Fibroblast of pulmonary artery (primary cell): ENCODE results near the gene DTX2.
"Not testable (repeated sequence)": the region's sequence is repeated elsewhere in the genome, so short reads cannot be mapped to it uniquely, and the experiment has no call there.

Source experiments
- DNase-seq: peaks from one replicate; pipeline ENCODE4 v3.0.0-alpha.2; 2010; ENCODE audit warnings: low read depth
- H3K4me3 ChIP-seq: replicated peaks from 2 replicates; pipeline ENCODE4 v1.5.1; 2011; ENCODE audit warnings: low read depth, mild to moderate bottlenecking, control low read depth, low read length, moderate library complexity
- TF ChIP-seq, protein P1 (sequence below): IDR thresholded peaks from 2 replicates; pipeline ENCODE4 v1.5.1; 2011; ENCODE audit warnings: mild to moderate bottlenecking, control low read depth, low read length, inconsistent platforms; ENCODE audit errors: missing control alignments

DTX2 gene

DNA sequence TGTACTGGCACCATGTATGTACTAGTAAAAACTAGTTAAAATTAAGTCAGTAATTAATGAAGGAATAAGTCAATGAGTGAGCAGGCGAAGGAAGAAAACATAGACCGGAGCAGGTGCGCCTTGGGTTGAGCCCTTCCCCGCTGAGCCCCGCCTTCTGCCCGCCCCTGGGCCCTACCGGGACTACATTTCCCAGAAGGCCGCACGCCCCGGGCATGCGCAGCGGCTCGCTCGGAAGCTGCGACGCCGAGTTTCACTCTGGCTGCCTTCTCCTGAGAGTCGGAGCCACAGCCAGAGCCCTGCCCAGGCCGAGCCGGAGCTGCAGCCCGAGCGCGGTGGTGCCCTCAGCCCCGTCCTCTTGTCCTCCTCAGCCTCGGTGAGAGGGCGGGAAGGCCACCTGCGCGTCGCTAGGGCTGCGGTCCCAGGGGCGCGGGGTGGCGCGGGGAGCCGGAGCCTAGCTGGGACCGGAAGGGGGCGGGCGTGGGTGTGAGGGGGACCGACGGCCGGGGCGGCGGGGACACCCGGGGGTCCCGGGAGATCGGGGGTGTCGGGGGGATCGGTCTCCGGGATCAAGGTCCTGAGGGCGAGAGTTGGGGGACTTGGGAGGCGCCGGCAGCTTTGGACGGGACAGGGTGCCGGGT, at the start of gene DTX2:
DTX2 (plus strand) TSS at position 246 of the 638 bp plus-strand sequence. CDS start 18,801 bp downstream, outside the sequence.
- not testable (repeated sequence) for DNase-seq
- peak within 1 kb of the TSS; percentile 50 for H3K4me3 ChIP-seq

DNA sequence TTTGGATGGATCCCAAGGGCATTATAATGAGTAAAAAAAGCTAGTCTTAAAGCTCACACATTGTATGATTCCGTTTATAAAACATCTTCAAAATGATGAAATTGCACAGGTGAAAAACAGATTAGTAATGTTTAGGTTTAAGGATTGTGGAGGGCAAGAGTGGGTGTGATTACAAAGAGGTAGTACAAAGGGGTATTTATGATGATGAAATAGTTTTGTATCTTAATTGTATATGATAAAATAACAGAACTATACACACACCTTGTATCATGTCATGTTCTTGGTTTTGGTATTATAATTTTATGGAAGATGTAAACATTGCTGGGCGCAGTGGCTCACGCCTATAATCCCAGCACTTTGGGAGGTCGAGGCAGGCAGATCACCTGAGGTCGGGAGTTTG, 49.3 kb upstream of the DTX2 start:
- TF ChIP-seq, protein P1, sequence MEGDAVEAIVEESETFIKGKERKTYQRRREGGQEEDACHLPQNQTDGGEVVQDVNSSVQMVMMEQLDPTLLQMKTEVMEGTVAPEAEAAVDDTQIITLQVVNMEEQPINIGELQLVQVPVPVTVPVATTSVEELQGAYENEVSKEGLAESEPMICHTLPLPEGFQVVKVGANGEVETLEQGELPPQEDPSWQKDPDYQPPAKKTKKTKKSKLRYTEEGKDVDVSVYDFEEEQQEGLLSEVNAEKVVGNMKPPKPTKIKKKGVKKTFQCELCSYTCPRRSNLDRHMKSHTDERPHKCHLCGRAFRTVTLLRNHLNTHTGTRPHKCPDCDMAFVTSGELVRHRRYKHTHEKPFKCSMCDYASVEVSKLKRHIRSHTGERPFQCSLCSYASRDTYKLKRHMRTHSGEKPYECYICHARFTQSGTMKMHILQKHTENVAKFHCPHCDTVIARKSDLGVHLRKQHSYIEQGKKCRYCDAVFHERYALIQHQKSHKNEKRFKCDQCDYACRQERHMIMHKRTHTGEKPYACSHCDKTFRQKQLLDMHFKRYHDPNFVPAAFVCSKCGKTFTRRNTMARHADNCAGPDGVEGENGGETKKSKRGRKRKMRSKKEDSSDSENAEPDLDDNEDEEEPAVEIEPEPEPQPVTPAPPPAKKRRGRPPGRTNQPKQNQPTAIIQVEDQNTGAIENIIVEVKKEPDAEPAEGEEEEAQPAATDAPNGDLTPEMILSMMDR: no peak
- no peak overlapping the region for H3K4me3 ChIP-seq
- no peak for DNase-seq

DNA sequence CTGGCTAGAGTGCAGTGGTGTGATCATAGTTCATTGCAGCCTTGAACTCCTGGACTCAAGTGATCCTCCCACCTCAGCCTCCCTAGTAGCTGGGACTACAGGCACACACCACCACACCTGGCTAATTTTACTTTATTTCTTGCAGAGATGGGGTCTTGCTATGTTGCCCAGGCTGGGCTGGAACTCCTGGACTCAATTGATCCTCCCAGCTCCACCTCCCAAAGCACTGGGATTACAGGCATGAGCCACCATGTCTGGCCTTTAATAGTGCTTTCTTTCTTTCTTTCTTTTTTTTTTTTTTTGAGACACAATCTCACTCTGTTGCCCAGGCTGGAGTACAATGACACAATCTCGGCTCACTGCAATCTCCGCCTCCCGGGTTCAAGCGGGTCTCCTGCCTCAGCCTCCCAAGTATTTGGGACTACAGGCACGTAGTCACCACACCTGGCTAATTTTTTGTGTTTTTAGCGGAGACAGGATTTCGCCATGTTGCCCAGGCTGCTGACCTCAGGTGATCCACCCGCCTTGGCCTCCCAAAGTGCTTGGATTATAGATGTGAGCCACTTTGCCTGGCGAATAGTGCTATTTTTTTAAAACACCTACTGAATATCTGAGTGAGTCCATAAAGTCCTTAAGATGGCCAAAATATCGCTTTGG, 43.7 kb upstream of the DTX2 start:
- not testable (repeated sequence) for H3K4me3 ChIP-seq

DNA sequence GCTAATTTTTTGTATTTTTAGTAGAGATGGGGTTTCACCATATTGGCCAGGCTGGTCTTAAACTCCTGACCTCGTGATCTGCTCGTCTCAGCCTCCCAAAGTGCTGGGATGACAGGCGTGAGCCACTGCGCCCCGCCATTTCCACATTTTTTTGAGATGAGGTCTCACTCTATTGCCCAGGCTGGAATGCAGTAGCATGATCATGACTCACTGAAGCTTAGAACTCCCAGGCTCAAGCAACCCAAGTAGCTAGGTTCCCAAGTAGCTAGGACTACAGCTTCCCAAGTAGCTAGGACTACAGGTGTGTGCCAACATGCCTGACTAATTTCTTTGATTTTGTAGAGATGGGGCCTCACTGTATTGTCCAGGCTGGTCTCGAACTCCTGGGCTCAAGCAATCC, 40.4 kb upstream of the DTX2 start:
- not testable (repeated sequence) for H3K4me3 ChIP-seq
- DNase-seq: peak; percentile 94

More for the DNA sequence above, 43.7 kb upstream of the DTX2 start:
- DNase-seq: not testable (repeated sequence)

DNA sequence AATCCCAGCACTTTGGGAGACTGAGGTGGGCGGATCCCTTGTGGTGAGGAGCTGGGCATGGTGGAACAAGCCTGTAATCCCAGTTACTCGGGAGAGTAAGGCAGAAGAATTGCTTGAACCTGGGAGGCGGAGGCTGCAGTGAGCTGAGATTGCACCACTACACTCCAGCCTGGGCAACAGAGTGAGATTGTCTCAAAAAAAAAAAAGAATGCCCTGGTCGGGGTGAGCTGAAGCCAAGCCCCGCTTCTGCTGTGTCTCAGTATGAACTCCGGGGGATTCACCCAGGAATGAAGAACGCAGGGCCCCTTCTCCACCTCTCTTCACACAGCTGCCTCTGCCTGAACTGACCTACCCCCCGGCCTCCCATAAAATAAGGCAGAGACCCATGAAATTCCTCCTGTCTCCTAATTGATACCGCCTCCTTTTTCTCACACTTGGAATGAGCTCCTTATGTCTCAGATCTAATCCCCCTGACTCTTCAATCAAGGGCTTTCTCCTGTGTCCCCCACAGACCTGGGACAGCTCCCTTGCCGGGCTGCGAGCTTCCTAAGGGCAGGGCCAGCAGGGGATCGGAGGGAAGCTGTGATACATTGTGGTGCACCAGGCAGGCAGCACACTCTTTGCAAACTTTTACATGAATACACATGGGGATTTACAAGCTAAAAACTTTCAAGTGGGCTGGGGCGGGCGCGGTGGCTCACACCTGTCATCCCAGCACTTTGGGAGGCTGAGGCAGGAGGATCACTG, 37.7 kb upstream of the DTX2 start:
- TF ChIP-seq, protein P1: no peak
- no peak overlapping the region for H3K4me3 ChIP-seq
- DNase-seq: peak; percentile 13

DNA sequence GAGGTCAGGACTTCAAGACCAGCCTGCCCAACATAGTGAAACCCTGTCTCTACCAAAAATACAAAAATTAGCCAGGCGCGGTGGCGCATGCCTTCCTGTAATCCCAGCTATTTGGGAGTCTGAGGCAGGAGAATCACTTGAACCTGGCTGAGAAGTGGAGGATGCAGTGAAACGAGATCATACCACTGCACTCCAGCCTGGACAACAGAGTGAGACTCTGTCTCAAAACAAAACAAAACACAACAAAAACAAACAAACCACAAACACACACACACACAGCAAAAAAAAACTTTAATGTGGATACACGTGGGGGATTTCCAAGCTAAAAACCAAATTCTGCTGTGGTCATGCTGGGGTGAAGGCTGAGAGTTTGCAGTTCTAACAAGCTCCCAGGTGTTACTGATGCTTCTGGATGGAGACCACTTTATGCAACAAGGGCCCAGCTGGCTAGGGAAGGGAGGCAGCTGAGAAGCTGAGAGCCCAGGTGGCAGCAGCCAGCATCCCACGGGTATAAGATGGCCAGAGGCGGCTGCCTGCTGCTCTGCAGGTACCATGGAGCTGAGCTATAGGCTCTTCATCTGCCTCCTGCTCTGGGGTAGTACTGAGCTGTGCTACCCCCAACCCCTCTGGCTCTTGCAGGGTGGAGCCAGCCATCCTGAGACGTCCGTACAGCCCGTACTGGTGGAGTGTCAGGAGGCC, 36.9 kb upstream of the DTX2 start, which contains the start of gene ZP3:
ZP3 (plus strand) TSS at position 538 of the 699 bp plus-strand sequence; CDS start at position 553, 15 bp downstream.
- no peak for DNase-seq
- TF ChIP-seq, protein P1: no peak
- H3K4me3 ChIP-seq: no peak within 1 kb of the TSS

DNA sequence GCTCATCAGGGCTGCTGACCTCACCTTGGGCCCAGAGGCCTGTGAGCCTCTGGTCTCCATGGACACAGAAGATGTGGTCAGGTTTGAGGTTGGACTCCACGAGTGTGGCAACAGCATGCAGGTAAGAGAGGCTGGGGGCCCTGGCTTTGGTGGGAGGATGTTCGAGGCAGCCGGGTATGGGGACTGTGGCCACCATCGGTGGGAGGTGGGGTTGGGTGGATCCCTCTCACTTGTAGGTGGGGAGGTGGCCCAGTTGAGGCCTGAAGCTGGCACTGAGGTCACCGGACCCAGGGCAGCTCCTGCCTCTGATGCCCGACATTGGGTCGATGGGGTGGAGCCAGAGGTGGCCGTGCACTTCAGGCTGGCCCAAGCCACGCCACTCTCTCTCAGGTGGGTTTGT, 36.4 kb upstream of the DTX2 start:
- TF ChIP-seq, protein P1: no peak
- H3K4me3 ChIP-seq: no peak overlapping the region
- DNase-seq: no peak

DNA sequence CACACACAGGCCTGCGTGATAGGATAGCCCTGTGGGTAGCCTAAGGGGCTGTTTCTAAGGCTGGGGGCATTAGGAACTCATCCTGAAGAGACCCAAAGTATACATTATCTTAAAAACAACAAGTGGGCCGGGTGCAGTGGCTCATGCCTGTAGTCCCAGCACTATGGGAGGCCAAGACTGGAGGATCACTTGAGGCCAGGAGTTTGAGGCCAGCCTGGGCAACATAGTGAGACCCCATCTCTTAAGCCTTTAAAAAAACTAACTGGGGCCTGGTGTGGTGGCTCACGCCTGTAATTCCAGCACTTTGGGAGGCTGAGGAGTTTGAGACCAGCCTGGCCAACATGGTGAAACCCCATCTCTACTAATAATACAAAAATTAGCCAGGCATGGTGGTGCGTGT, 36.0 kb upstream of the DTX2 start:
- DNase-seq, H3K4me3 ChIP-seq: not testable (repeated sequence)
